CD4-positive, alpha-beta T cell treated with Interleukin-17A for 1 hour (primary cell): ENCODE data around the gene OCA2.

ENCODE experiments used
- DNase-seq: peaks from one replicate; pipeline ENCODE4 v3.0.0-alpha.2; 2020

The OCA2 gene

GRCh38 chr15:28118531-28118930 is 19.4 kb upstream of the OCA2 start:
- DNase-seq: no peak

DNA sequence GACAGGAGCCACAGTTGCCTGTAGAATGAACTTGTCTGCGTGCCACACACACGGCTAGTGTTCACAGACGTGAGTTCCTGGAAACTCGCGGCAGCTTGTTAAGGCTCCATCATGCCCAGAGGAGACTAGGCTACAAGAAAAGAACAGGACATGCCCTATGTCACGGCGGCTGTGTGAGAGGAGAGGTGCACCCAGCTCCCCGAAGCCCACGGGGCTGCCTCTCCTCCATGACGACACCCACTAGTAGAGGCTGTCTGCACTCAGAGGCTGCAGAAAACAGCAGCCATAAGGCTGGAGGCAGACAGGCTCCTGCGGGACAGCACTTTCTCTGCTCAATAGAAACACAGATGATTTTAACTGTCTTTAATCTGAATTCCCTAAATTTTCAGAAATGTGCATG is 19.0 kb upstream of the OCA2 start:
- DNase-seq: no peak

GRCh38 chr15:28117432-28117990 is 18.4 kb upstream of the OCA2 start:
- no peak for DNase-seq

GRCh38 chr15:28116521-28117431 is 17.7 kb upstream of the OCA2 start:
- DNase-seq: no peak

- no peak for DNase-seq
These were observed 16.8 kb upstream of the OCA2 start for GRCh38 chr15:28115871-28116270.

GRCh38 chr15:28114721-28115622 is 15.9 kb upstream of the OCA2 start:
- DNase-seq: no peak

DNA sequence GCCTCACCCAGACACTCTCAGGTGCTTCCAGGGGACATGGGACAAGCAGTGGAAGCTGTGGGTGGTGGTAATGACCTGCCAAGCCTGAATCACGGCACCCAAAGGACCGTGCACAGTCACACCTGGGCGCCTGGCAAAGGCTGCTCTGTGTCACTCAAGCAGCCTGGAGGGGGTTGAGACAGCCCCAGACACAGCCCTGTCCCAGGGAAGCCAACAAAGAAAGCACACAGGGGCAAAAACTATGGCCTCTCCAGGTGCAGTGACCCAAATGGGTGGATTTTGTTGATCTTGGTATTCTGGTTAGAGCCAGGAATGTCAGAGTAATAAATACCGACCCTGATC is 15.0 kb upstream of the OCA2 start:
- DNase-seq: no peak

DNA sequence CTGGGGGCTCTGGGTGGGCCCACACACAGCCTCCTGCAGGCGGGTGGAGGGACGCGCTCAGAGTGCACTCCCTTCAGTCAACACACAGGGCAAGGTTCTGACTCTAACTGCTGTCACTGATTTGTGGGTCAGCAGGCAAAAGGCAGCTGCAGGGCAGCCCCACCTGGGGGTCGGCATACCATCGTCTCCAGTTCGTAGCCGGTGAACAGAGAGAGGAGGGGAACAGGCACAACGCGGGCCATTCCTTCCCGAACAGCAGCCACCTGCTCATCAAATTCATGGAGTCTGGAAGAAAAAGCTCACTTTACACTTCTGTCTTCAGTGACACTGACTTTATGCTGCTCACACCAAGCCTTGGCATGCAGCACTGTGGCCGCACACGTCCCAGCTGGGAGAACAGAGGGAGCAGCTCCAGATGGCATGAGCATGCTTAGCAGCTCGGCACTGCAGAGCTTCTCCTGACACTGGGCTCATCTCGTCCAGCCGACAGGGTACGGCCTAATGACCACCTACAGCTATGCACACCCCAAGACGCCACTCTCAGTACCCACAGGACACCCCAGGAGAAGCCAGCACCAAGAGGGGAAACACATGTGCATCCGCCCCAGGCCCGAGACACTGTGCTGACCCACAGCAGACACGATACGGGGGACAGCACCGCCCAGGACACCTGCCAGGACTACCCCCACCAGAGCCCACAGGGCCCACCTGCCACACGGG is 14.4 kb upstream of the OCA2 start:
- no peak for DNase-seq

GRCh38 chr15:28112962-28113361 is 13.8 kb upstream of the OCA2 start:
- DNase-seq: no peak

GRCh38 chr15:28112101-28112760 is 13.1 kb upstream of the OCA2 start:
- no peak for DNase-seq

- DNase-seq: no peak
These were observed 12.4 kb upstream of the OCA2 start for GRCh38 chr15:28111543-28111942.

GRCh38 chr15:28110481-28110881 is 11.4 kb upstream of the OCA2 start:
- no peak for DNase-seq

DNA sequence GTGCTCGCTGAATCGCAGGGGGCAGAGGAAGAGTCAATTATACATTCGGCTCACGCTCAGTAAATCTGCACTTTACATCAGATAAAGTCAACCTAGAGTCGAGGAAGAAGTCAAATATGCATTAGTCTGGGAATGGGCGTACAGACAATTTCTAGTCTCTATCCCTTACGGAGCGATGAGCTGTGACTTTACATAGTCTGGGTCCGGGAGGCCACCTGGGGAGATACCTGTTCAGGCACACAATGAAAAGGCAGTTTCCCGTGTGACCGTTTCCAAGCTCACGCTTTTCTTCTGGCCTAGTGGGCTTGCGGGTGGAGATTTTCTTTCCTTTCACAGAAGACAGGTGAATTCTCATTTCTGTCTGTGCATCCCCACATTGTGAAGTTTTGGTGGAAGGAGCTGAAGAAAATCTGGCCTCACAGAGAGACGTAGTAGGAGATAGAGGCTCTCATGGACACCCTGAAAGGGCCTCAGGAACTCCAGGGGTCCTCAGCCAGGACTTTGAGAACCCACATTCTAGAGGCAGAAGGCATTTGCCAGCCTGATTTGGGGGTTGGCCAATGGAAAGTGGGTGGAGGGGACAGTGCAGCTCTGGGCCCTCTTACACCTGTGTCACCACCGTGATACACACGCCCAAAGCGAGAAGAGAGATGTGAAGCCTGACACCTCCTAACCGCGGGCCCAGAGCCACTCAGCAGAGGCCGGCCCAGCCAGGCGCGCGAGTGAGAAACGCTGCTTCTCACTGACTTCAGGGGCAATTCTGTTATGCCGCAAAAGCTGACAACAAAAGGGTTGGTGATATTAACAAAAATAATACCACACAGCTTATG is 10.7 kb upstream of the OCA2 start:
- no peak for DNase-seq

DNA sequence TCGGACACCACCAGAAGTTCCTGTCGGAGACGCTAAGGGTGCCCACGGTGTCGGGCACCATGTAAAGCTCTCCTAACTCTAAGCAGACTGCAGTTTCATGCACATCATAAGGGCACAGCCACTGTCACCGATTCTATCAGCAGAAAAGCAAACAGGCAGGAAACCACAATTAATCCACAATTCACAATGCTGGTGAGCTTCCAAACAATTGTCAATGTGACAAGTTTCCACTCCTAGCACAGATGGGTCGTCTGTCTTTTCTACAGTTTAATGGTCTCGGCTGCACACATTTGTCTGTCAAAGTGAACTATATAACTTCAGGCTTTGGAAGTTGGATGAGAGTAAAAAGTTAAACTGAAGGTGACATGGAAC is 8.8 kb upstream of the OCA2 start:
- DNase-seq: no peak

DNA sequence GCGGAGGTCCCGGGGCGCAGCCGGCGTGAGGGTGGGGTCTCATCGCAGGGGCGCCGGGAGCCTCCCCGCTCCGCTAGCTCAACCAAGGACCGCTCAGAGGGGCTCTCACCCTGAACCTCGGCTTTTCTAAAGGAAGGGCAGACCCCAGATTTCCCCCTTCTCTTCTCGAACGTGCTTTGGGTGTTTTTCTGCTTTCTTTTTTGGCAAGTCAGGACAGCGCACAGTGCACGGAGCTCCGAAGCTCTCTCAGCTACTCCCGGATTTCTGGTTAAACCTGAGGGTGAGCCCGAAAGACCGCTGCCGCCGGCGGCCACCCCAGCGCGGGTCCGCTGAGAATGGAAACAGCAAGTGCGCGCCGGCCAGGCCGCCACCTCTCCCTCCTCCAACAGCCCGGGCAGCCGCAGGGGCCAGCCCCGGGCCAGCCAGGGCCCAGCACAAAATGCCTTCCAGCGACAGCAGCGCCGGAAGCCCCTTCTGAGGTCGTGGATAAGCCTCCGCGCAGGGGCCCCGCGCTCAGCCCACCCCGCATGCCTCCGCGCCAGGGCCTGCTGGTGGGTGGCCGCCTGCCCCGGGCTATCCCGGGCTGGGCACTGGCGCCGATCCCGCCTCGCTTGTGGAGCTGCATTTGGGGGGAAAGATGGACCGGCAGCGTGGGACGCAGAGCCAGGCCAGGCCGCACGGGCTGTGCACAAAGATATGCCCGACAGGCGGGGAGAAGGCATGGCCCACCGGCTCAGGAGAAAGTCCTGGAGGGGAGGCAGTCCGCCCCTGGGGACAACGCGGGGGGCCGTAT is 8.2 kb upstream of the OCA2 start:
- no peak for DNase-seq

DNA sequence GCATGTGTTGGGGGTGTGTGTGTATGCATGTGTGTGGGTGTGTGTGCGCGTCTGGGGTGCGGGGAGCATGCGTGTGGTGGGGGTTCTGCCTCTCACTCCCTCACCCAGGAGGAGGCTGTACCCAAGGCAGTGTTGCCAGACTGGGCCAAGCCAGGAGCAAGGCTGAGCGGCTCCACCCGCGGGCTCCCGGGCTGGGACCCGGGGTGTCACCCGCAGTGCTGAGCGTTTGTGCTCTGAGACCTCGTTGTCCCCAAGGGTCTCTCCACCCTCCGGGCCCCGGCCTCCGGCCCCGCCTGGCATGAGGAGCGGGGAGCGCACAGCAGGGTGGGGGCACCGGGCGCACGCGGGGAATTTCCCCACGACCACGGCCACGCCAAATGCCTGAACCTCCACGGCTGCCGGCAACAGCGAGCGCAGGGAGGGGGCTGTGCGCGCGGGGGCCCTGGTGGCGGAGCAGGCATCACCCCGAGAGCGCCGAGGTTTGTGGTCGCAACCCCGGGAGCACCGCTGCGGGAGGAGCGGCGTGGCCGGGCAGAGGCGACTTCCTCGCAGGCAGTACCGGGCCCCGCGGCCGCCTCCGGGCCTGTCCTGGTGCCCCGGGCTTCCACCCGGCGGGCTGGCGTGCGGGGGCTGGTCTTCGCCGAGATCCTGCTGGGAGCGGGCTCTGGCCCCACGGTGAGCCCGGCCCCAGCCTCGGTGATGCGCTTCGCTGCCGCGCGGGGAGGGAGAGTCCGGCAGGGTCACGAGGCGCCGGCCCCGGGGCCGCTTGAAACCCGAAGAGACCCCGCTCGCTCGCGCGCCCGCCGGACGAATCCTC is 7.4 kb upstream of the OCA2 start:
- DNase-seq: no peak

GRCh38 chr15:28105793-28106192 is 6.7 kb upstream of the OCA2 start:
- DNase-seq: no peak

DNA sequence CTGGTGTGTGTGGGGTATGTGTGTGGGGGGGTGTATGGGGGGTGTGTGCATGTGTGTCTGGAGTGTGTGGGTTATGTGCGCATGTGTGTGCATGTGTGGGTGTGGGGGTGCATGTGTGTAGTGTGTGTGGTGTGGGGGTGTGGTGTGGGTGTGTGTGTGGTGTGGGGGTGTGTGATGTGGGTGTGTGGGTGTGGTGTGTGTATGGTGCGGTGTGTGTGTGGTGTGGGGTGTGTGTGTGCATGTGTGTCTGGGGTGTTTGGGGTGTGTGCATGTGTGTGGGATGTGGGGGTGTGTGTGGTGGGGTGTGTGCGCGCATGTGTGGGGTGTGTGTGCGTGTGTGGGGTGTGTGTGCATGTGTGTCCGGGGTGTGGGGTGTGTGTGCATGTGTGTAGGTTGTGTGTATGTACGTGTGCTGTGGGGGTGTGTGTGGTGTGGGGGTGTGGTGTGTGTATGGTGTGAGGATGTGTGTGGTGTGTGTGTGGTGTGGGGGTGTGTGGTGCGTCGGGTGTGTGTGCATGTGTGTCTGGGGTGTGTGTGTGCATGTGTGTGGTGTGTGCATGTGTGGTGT is 6.2 kb upstream of the OCA2 start:
- no peak for DNase-seq

- no peak for DNase-seq
These were observed 5.2 kb upstream of the OCA2 start for GRCh38 chr15:28104326-28104725.
